H9 (cell line): ENCODE results near the gene NEURL3. TPM values are rescaled to one million over a fixed set of nuclear protein-coding genes. Genes with fewer than 3 reads are reported as not detected.

Experiments used
- DNase-seq: peaks from one replicate; pipeline ENCODE4 v3.0.0-alpha.2; 2017
- H2AFZ ChIP-seq: one replicate; pipeline ENCODE4 v1.6.1; 2013; ENCODE audit warnings: mild to moderate bottlenecking, low read length, control low read depth, moderate library complexity
- H2AK5ac ChIP-seq: 2 replicates; pipeline ENCODE4 v1.6.1; 2013; ENCODE audit warnings: low read length, control low read depth, mixed read lengths; ENCODE audit not compliant: insufficient read length
- H2BK120ac ChIP-seq: one replicate; pipeline ENCODE4 v1.6.1; 2013; ENCODE audit warnings: low read depth, mild to moderate bottlenecking, low read length, control low read depth, inconsistent platforms; ENCODE audit not compliant: poor library complexity, severe bottlenecking
- H2BK12ac ChIP-seq: 2 replicates; pipeline ENCODE4 v1.6.1; 2013; ENCODE audit warnings: low read length, control low read depth, mixed read lengths, low read depth; ENCODE audit not compliant: insufficient read length
- H2BK15ac ChIP-seq: 2 replicates; pipeline ENCODE4 v1.6.1; 2013; ENCODE audit warnings: low read depth, low read length, control low read depth
- H2BK20ac ChIP-seq: one replicate; pipeline ENCODE4 v1.6.1; 2013; ENCODE audit warnings: low read depth, mild to moderate bottlenecking, low read length, control low read depth, inconsistent platforms; ENCODE audit not compliant: poor library complexity, severe bottlenecking
- H2BK5ac ChIP-seq: 2 replicates; pipeline ENCODE4 v1.6.1; 2013; ENCODE audit warnings: low read length, control low read depth, mixed read lengths; ENCODE audit not compliant: insufficient read length
- H3K14ac ChIP-seq: 2 replicates; pipeline ENCODE4 v1.6.1; 2013; ENCODE audit warnings: low read length, control low read depth; ENCODE audit not compliant: insufficient read depth
- H3K18ac ChIP-seq: 2 replicates; pipeline ENCODE4 v1.6.1; 2013; ENCODE audit warnings: low read depth, mild to moderate bottlenecking, mixed read lengths, low read length, control low read depth; ENCODE audit not compliant: insufficient read length
- H3K23ac ChIP-seq: 2 replicates; pipeline ENCODE4 v1.6.1; 2013; ENCODE audit warnings: low read length, control low read depth, mixed read lengths, low read depth; ENCODE audit not compliant: insufficient read length
- H3K23me2 ChIP-seq: 2 replicates; pipeline ENCODE4 v1.6.1; 2013; ENCODE audit warnings: low read depth, mild to moderate bottlenecking, mixed read lengths, low read length, control low read depth; ENCODE audit not compliant: insufficient read length, poor library complexity, severe bottlenecking
- H3K27ac ChIP-seq: 2 replicates; pipeline ENCODE4 v1.5.1; 2013; ENCODE audit warnings: low read length, control low read depth, mixed read lengths, low read depth; ENCODE audit not compliant: insufficient read length
- H3K27me3 ChIP-seq: 2 replicates; pipeline ENCODE4 v1.6.1; 2013; ENCODE audit warnings: low read length, control low read depth, inconsistent platforms; ENCODE audit not compliant: insufficient read depth
- H3K4ac ChIP-seq: 2 replicates; pipeline ENCODE4 v1.6.1; 2013; ENCODE audit warnings: low read depth, mild to moderate bottlenecking, control low read depth, inconsistent platforms, low read length, moderate library complexity
- H3K4me1 ChIP-seq: 2 replicates; pipeline ENCODE4 v1.6.1; 2013; ENCODE audit warnings: low read length, control low read depth, inconsistent platforms; ENCODE audit not compliant: insufficient read depth
- H3K4me2 ChIP-seq: 2 replicates; pipeline ENCODE4 v1.6.1; 2013; ENCODE audit warnings: low read length, control low read depth, mixed read lengths; ENCODE audit not compliant: insufficient read length, insufficient read depth
- H3K56ac ChIP-seq: 2 replicates; pipeline ENCODE4 v1.6.1; 2013; ENCODE audit warnings: low read depth, mild to moderate bottlenecking, mixed read lengths, low read length, control low read depth; ENCODE audit not compliant: insufficient read length
- H3K79me1 ChIP-seq: 2 replicates; pipeline ENCODE4 v1.6.1; 2013; ENCODE audit warnings: low read depth, mild to moderate bottlenecking, moderate library complexity, low read length, control low read depth, inconsistent platforms; ENCODE audit not compliant: insufficient read depth, poor library complexity, severe bottlenecking
- H3K79me2 ChIP-seq: 2 replicates; pipeline ENCODE4 v1.6.1; 2013; ENCODE audit warnings: low read length, control low read depth, inconsistent platforms; ENCODE audit not compliant: insufficient read depth
- H3K9ac ChIP-seq: 2 replicates; pipeline ENCODE4 v1.6.1; 2013; ENCODE audit warnings: low read length, control low read depth, mixed read lengths; ENCODE audit not compliant: insufficient read length; ENCODE audit errors: extremely low read depth
- H3K9me3 ChIP-seq: one replicate; pipeline ENCODE4 v1.6.1; 2013; ENCODE audit warnings: low read depth, low read length, inconsistent platforms; ENCODE audit not compliant: control insufficient read depth
- H3T11ph ChIP-seq: one replicate; pipeline ENCODE4 v1.6.1; 2013; ENCODE audit warnings: mild to moderate bottlenecking, low read length, control low read depth, inconsistent platforms
- H4K20me1 ChIP-seq: one replicate; pipeline ENCODE4 v1.6.1; 2013; ENCODE audit not compliant: control insufficient read depth, insufficient read length, insufficient read depth
- H4K5ac ChIP-seq: 2 replicates; pipeline ENCODE4 v1.6.1; 2013; ENCODE audit warnings: low read depth, mild to moderate bottlenecking, mixed read lengths, low read length, control low read depth; ENCODE audit not compliant: insufficient read length
- H4K8ac ChIP-seq: replicated peaks from 2 replicates; pipeline ENCODE4 v1.6.1; 2013; ENCODE audit warnings: low read length, control low read depth, mixed read lengths, low read depth; ENCODE audit not compliant: insufficient read length
- H4K91ac ChIP-seq: 2 replicates; pipeline ENCODE4 v1.6.1; 2013; ENCODE audit warnings: low read depth, mild to moderate bottlenecking, moderate library complexity, mixed read lengths, low read length, control low read depth; ENCODE audit not compliant: insufficient read length
- H3K27ac Mint-ChIP-seq, 3 experiments: 2 replicates in 2 of 3; 3 replicates in 1 of 3; pipeline ENCODE4 v1.8.0; 2020 to 2021; ENCODE audit warnings: mixed read lengths in 3 of 3, mild to moderate bottlenecking in 1 of 3, moderate library complexity in 1 of 3
- H3K27me3 Mint-ChIP-seq: 2 replicates; pipeline ENCODE4 v1.8.0; 2021; ENCODE audit warnings: low read depth, mild to moderate bottlenecking, moderate library complexity, mixed read lengths
- H3K36me3 Mint-ChIP-seq, 3 experiments: 2 replicates in 2 of 3; 3 replicates in 1 of 3; pipeline ENCODE4 v1.8.0; 2020 to 2021; ENCODE audit warnings: low read depth in 3 of 3, mixed read lengths in 3 of 3; ENCODE audit not compliant: insufficient read depth in 1 of 3
- H3K4me1 Mint-ChIP-seq, 2 experiments: 2 replicates each; pipeline ENCODE4 v1.8.0; 2020; ENCODE audit warnings: mixed read lengths in 2 of 2
- H3K4me3 Mint-ChIP-seq, 2 experiments: 2 replicates in 1 of 2; 3 replicates in 1 of 2; pipeline ENCODE4 v1.8.0; 2020 to 2021; ENCODE audit warnings: mild to moderate bottlenecking in 2 of 2, mixed read lengths in 2 of 2, moderate library complexity in 1 of 2
- H3K9me3 Mint-ChIP-seq, 2 experiments: 2 replicates in 1 of 2; 3 replicates in 1 of 2; pipeline ENCODE4 v1.8.0; 2020; ENCODE audit warnings: mild to moderate bottlenecking in 2 of 2, mixed read lengths in 2 of 2, moderate library complexity in 1 of 2
- WGBS: extraction: QIAGEN DNeasy Blood & Tissue Kit; methylation state at CpG from one replicate; pipeline ENCODE4 v1.1.7; 2013; ENCODE audit warnings: missing lambda C conversion rate, low lambda C conversion rate, mixed read lengths; ENCODE audit not compliant: insufficient read length; ENCODE audit errors: extremely low coverage; 5-methylcytosine and 5-hydroxymethylcytosine counted together
- total RNA-seq: library from RNA; stranded (reverse); gene quantifications from 2 replicates; pipeline ENCODE4 v1.2.1, GENCODE V29; 2021
- TF ChIP-seq, protein P1 (sequence below): fragments of 200-600 bp; sonication (generic); conservative IDR thresholded peaks from 3 replicates; pipeline ENCODE4 v1.8.0; 2021; ENCODE audit warnings: antibody characterized with exemption, mild to moderate bottlenecking

Gene NEURL3
- total RNA-seq, 1 experiment from 2014 or later: not detected

GRCh38 chr2:96484091-96484490 lies 21.1 kb downstream of the NEURL3 start:
- Histone ChIP-seq H2BK12ac (no peak overlapping the region), H3K18ac (no peak overlapping the region), H4K8ac (no peak overlapping the region), H3K9me3 (no peaks in the 10 kb centered on the region), H2AFZ (no peak overlapping the region), H2BK5ac (no peak overlapping the region), H2BK20ac (no peak overlapping the region), H3K23me2 (no peaks in the 10 kb centered on the region), H2AK5ac (no peak overlapping the region), H3K4ac (no peak overlapping the region), H3K4me2 (no peak overlapping the region), H4K20me1 (no peaks in the 10 kb centered on the region), H3K27me3 (no peaks in the 10 kb centered on the region; the same call in 1 of the 2 replicates), H3K56ac (no peak overlapping the region), H3K79me1 (no peaks in the 10 kb centered on the region), H3T11ph (no peak overlapping the region), H3K14ac (no peak overlapping the region), H3K27ac (no peak overlapping the region), H2BK15ac (no peak overlapping the region), H3K23ac (no peak overlapping the region), H3K79me2 (no peaks in the 10 kb centered on the region), H4K5ac (no peak overlapping the region), H4K91ac (no peak overlapping the region), H3K9ac (no peak overlapping the region), H3K4me1 (no peaks in the 10 kb centered on the region), H2BK120ac (no peak overlapping the region)
- Mint-ChIP-seq H3K4me1 (peaks cover 17 to 19% of the 10 kb centered on the region in 2 experiments), H3K9me3 (no peaks in the 10 kb centered on the region), H3K27ac (no peak overlapping the region), H3K36me3 (no peaks in the 10 kb centered on the region), H3K4me3 (no peak overlapping the region), H3K27me3 (peaks cover 14% of the 10 kb centered on the region)
- no peak for DNase-seq
- TF ChIP-seq, protein P1, sequence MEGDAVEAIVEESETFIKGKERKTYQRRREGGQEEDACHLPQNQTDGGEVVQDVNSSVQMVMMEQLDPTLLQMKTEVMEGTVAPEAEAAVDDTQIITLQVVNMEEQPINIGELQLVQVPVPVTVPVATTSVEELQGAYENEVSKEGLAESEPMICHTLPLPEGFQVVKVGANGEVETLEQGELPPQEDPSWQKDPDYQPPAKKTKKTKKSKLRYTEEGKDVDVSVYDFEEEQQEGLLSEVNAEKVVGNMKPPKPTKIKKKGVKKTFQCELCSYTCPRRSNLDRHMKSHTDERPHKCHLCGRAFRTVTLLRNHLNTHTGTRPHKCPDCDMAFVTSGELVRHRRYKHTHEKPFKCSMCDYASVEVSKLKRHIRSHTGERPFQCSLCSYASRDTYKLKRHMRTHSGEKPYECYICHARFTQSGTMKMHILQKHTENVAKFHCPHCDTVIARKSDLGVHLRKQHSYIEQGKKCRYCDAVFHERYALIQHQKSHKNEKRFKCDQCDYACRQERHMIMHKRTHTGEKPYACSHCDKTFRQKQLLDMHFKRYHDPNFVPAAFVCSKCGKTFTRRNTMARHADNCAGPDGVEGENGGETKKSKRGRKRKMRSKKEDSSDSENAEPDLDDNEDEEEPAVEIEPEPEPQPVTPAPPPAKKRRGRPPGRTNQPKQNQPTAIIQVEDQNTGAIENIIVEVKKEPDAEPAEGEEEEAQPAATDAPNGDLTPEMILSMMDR: no peak
- WGBS: no CpG with 5 or more reads among the region's 7 CpGs
